ENCODE data around the gene MLXIPL.

- no peak for TF ChIP-seq CTCF (IDR thresholded peaks at IDR 0.05; ENCODE audit: low read depth, low read length)
- no peak for TF ChIP-seq MAX (IDR thresholded peaks at IDR 0.05; ENCODE audit: low read depth, low read length)
Measured at GRCh38 chr7:73570521-73570920, 53.8 kb downstream of the MLXIPL start.

Data from NB4 (cell line).